ENCODE measurements around the gene DNAAF8.
A peak's percentile ranks its signal among the peaks of the same experiment; 100 is the strongest.

DNAAF8 gene

GRCh38 chr16:4694642-4695451 lies 39.5 kb upstream of the DNAAF8 start:
- H3K4me3 ChIP-seq (ENCODE audit: low read depth in 1 of 2, low read length in 2 of 2) = peak overlapping the region; percentile 79 to 99; a peak in 3 of 4 replicates
- H3K27me3 ChIP-seq (ENCODE audit: insufficient read depth, low read length, poor library complexity) = no peaks in the 10 kb centered on the region
- H2AFZ ChIP-seq (ENCODE audit: low read depth, low read length) = no peak overlapping the region
- peaks cover 25% of the 10 kb centered on the region for H3K79me2 ChIP-seq (ENCODE audit: insufficient read depth, low read length)
- no peak overlapping the region for H3K27ac ChIP-seq (ENCODE audit: low read length)
- H3K9ac ChIP-seq (ENCODE audit: low read depth, low read length) = peak overlapping the region; percentile 90
- H3K4me1 ChIP-seq (ENCODE audit: insufficient read depth, low read length) = peaks cover 24% of the 10 kb centered on the region
- TF ChIP-seq CTCF (IDR thresholded peaks at IDR 0.05; ENCODE audit: borderline replicate concordance, extremely low read depth, low read length, poor library complexity, severe bottlenecking) = no peak
- TF ChIP-seq EZH2 (IDR thresholded peaks at IDR 0.05; ENCODE audit: borderline replicate concordance, low read depth, low read length, severe bottlenecking) = no peak
- H3K36me3 ChIP-seq (ENCODE audit: insufficient read depth, low read length) = peaks cover 53% of the 10 kb centered on the region
- ATAC-seq (ENCODE audit: insufficient read depth, low read depth) (no peak), DNase-seq (no peak)
- H3K9me3 ChIP-seq (ENCODE audit: insufficient read depth, low read length, severe bottlenecking) = no peaks in the 10 kb centered on the region
- H3K4me2 ChIP-seq (ENCODE audit: insufficient read depth, low read length) = peak overlapping the region; percentile 80
- peaks cover 29% of the 10 kb centered on the region for H4K20me1 ChIP-seq (ENCODE audit: insufficient read depth, low read length)

- Histone ChIP-seq H3K79me2 (ENCODE audit: insufficient read depth, low read length) (peaks cover 25% of the 10 kb centered on the region), H3K27me3 (ENCODE audit: insufficient read depth, low read length, poor library complexity) (no peaks in the 10 kb centered on the region), H3K4me2 (ENCODE audit: insufficient read depth, low read length) (no peak overlapping the region), H4K20me1 (ENCODE audit: insufficient read depth, low read length) (peaks cover 29% of the 10 kb centered on the region), H3K9me3 (ENCODE audit: insufficient read depth, low read length, severe bottlenecking) (no peaks in the 10 kb centered on the region), H3K4me3 (ENCODE audit: low read depth in 1 of 2, low read length in 2 of 2) (0 out of 4 replicates have a peak overlapping the region, but pooled peaks of 1 of the 2 experiments have one; percentile 99), H2AFZ (ENCODE audit: low read depth, low read length) (no peak overlapping the region), H3K36me3 (ENCODE audit: insufficient read depth, low read length) (peaks cover 54% of the 10 kb centered on the region), H3K27ac (ENCODE audit: low read length) (no peak overlapping the region), H3K4me1 (ENCODE audit: insufficient read depth, low read length) (peaks cover 24% of the 10 kb centered on the region), H3K9ac (ENCODE audit: low read depth, low read length) (no peak overlapping the region)
- ATAC-seq (ENCODE audit: insufficient read depth, low read depth) (no peak), DNase-seq (no peak)
- TF ChIP-seq CTCF (IDR thresholded peaks at IDR 0.05; ENCODE audit: borderline replicate concordance, extremely low read depth, low read length, poor library complexity, severe bottlenecking) = no peak
- TF ChIP-seq EZH2 (IDR thresholded peaks at IDR 0.05; ENCODE audit: borderline replicate concordance, low read depth, low read length, severe bottlenecking) = no peak
Measured at GRCh38 chr16:4695473-4696171, 38.7 kb upstream of the DNAAF8 start.

GRCh38 chr16:4696172-4696904 lies 38.0 kb upstream of the DNAAF8 start:
- no peak for DNase-seq

More at GRCh38 chr16:4696172-4696904, 38.0 kb upstream of the DNAAF8 start:
- Histone ChIP-seq H3K9ac (ENCODE audit: low read depth, low read length) (no peak overlapping the region), H2AFZ (ENCODE audit: low read depth, low read length) (no peak overlapping the region), H4K20me1 (ENCODE audit: insufficient read depth, low read length) (peaks cover 29% of the 10 kb centered on the region), H3K4me1 (ENCODE audit: insufficient read depth, low read length) (peaks cover 24% of the 10 kb centered on the region), H3K36me3 (ENCODE audit: insufficient read depth, low read length) (peaks cover 62% of the 10 kb centered on the region), H3K9me3 (ENCODE audit: insufficient read depth, low read length, severe bottlenecking) (no peaks in the 10 kb centered on the region), H3K79me2 (ENCODE audit: insufficient read depth, low read length) (peaks cover 25% of the 10 kb centered on the region), H3K4me3 (ENCODE audit: low read depth in 1 of 2, low read length in 2 of 2) (no peak overlapping the region), H3K27me3 (ENCODE audit: insufficient read depth, low read length, poor library complexity) (no peaks in the 10 kb centered on the region), H3K27ac (ENCODE audit: low read length) (no peak overlapping the region), H3K4me2 (ENCODE audit: insufficient read depth, low read length) (no peak overlapping the region)
- ATAC-seq (ENCODE audit: insufficient read depth, low read depth) = no peak
- no peak for TF ChIP-seq CTCF (IDR thresholded peaks at IDR 0.05; ENCODE audit: borderline replicate concordance, extremely low read depth, low read length, poor library complexity, severe bottlenecking)
- TF ChIP-seq EZH2 (IDR thresholded peaks at IDR 0.05; ENCODE audit: borderline replicate concordance, low read depth, low read length, severe bottlenecking) = no peak

All from DND-41 (cell line).